HL-60 (cell line): ENCODE data around the gene EZH1.

Experiments used
- POLR2AphosphoS5 ChIP-seq: IDR thresholded peaks from 2 replicates; pipeline ENCODE4 v1.6.1; 2012; ENCODE audit warnings: low read depth
- TF ChIP-seq, protein P1 (sequence below): IDR thresholded peaks from one replicate; pipeline ENCODE4 v1.5.1; 2011; ENCODE audit warnings: low read length, control low read depth, inconsistent platforms; ENCODE audit not compliant: insufficient read depth

DNA sequence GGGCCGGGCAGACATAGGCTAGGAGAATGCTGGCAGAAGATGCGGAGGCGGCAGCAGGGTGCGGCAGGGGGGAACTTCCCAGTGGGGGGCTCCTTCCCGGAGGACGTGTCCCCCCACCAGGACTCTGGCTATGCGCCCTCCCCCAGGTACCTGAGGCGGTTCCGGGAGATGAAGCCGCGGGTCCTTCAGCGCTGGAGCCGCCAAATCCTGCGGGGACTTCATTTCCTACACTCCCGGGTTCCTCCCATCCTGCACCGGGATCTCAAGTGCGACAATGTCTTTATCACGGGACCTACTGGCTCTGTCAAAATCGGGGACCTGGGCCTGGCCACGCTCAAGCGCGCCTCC is 38.9 kb upstream of the EZH1 start:
- TF ChIP-seq, protein P1, sequence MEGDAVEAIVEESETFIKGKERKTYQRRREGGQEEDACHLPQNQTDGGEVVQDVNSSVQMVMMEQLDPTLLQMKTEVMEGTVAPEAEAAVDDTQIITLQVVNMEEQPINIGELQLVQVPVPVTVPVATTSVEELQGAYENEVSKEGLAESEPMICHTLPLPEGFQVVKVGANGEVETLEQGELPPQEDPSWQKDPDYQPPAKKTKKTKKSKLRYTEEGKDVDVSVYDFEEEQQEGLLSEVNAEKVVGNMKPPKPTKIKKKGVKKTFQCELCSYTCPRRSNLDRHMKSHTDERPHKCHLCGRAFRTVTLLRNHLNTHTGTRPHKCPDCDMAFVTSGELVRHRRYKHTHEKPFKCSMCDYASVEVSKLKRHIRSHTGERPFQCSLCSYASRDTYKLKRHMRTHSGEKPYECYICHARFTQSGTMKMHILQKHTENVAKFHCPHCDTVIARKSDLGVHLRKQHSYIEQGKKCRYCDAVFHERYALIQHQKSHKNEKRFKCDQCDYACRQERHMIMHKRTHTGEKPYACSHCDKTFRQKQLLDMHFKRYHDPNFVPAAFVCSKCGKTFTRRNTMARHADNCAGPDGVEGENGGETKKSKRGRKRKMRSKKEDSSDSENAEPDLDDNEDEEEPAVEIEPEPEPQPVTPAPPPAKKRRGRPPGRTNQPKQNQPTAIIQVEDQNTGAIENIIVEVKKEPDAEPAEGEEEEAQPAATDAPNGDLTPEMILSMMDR: no peak
- no peak for TF ChIP-seq POLR2AphosphoS5
